Lung (tissue), 12 donors: ENCODE data around the gene ANP32A. TPM values are rescaled to one million over a fixed set of nuclear protein-coding genes. Genes with fewer than 3 reads are reported as not detected.

Experiments
- ATAC-seq: fragments of 200-7000 bp; cut with Tn5 transposase; one replicate; pipeline ENCODE4 v1.9.1; 2020; ENCODE audit warnings: moderate number of reproducible peaks; ENCODE audit not compliant: insufficient read depth, low FRiP score
- DNase-seq, 3 donors: peaks; one replicate each; pipeline ENCODE4 v3.0.0-alpha.2; 2013 to 2017
- H3K27ac ChIP-seq, 2 donors: one replicate each; pipeline ENCODE4 v1.5.1; 2013; ENCODE audit warnings: mild to moderate bottlenecking in 2 of 2, moderate library complexity in 2 of 2, control low read depth in 1 of 2, inconsistent platforms in 1 of 2, low read depth in 1 of 2, low read length in 1 of 2
- H3K27me3 ChIP-seq, 3 donors: one replicate each; pipeline ENCODE4 v1.5.1; 2013; ENCODE audit warnings: low read length in 2 of 3; ENCODE audit not compliant: control insufficient read depth in 3 of 3, insufficient read depth in 3 of 3
- H3K36me3 ChIP-seq, 4 donors: one replicate each; pipeline ENCODE4 v1.5.1; 2013; ENCODE audit warnings: low read length in 4 of 4, mild to moderate bottlenecking in 1 of 4, moderate library complexity in 1 of 4; ENCODE audit not compliant: control insufficient read depth in 4 of 4, insufficient read depth in 4 of 4
- H3K4me1 ChIP-seq, 5 donors: one replicate each; pipeline ENCODE4 v1.5.1; 2013; ENCODE audit warnings: low read length in 5 of 5, mild to moderate bottlenecking in 2 of 5, moderate library complexity in 1 of 5; ENCODE audit not compliant: control insufficient read depth in 5 of 5, insufficient read depth in 5 of 5
- H3K4me3 ChIP-seq: one replicate; pipeline ENCODE4 v1.5.1; 2013; ENCODE audit warnings: mild to moderate bottlenecking, control low read depth, moderate library complexity
- H3K9ac ChIP-seq, 2 donors: one replicate each; pipeline ENCODE4 v1.5.1; 2013; ENCODE audit warnings: low read length in 2 of 2, control low read depth in 1 of 2; ENCODE audit not compliant: insufficient read depth in 1 of 2
- H3K9me3 ChIP-seq, 4 donors: one replicate each; pipeline ENCODE4 v1.5.1; 2013; ENCODE audit warnings: low read length in 3 of 4, mild to moderate bottlenecking in 1 of 4, moderate library complexity in 1 of 4; ENCODE audit not compliant: control insufficient read depth in 4 of 4, insufficient read depth in 3 of 4
- CTCF ChIP-seq: IDR thresholded peaks from 2 replicates; pipeline ENCODE4 v1.5.1; 2012; ENCODE audit warnings: mild to moderate bottlenecking; ENCODE audit errors: control extremely low read depth, extremely low read depth
- WGBS, 2 donors: extraction: QIAGEN DNeasy Blood & Tissue Kit; methylation state at CpG; one replicate each; pipeline ENCODE4 v1.1.7; 2013; 5-methylcytosine and 5-hydroxymethylcytosine counted together
- polyA plus RNA-seq, 2 donors: library from polyadenylated mRNA; stranded (reverse); fragments of 200-250 nt; gene quantifications; one replicate each; pipeline ENCODE4 v1.2.1, GENCODE V29; 2013
- total RNA-seq, 2 donors: library from RNA; depleted of rRNA in 1 of 2; stranded (reverse); fragments of >200 nt in 1 of 2; gene quantifications; one replicate each; pipeline ENCODE4 v1.2.1, GENCODE V29; 2014 to 2021
- donor health status: control.
- donor health status: control.
- donor health status: Bipolar disorder and iron deficiency.
- donor health status: healthy.
- donor health status: DM: yes; HTN: yes; CAD: no.

The ANP32A gene
- total and polyA plus RNA-seq, 4 donors, result 105 to 197 (median 113) TPM

- peaks cover 13 to 48% (median 32%) of the 10 kb centered on the region in 5 donors for H3K4me1 ChIP-seq
- H3K9ac ChIP-seq, result peak overlapping the region in 1 of 2 donors; percentile 65
Observed at GRCh38 chr15:68816158-68816557, 4.5 kb downstream of the ANP32A start.

GRCh38 chr15:68815598-68815997 is 5.1 kb downstream of the ANP32A start:
- no peaks in the 10 kb centered on the region for H3K27me3 ChIP-seq
- DNase-seq (no peak), ATAC-seq (no peak)
- no peak overlapping the region for H3K4me3 ChIP-seq
- peak overlapping the region; percentile 49 to 98 for H3K27ac ChIP-seq
- peaks cover 0 to 8% (median 0%) of the 10 kb centered on the region in 4 donors for H3K36me3 ChIP-seq
- no peaks in the 10 kb centered on the region for H3K9me3 ChIP-seq
- TF ChIP-seq CTCF, result no peak
- H3K4me1 ChIP-seq, result peaks cover 13 to 50% (median 34%) of the 10 kb centered on the region in 5 donors
- 33 to 50% methylated on average over 4 of the region's 4 CpGs for WGBS, 2 donors
- no peak overlapping the region for H3K9ac ChIP-seq

More at GRCh38 chr15:68816158-68816557, 4.5 kb downstream of the ANP32A start:
- Histone ChIP-seq H3K27ac (peak overlapping the region in 1 of 2 donors; percentile 98), H3K9me3 (no peaks in the 10 kb centered on the region), H3K4me3 (no peak overlapping the region), H3K36me3 (peaks cover 0 to 8% (median 0%) of the 10 kb centered on the region in 4 donors), H3K27me3 (no peaks in the 10 kb centered on the region)
- ATAC-seq (no peak), DNase-seq (no peak)
- no peak for TF ChIP-seq CTCF
- 62 to 63% methylated on average over 4 of the region's 4 CpGs for WGBS, 2 donors

- DNase-seq, result no peak
- TF ChIP-seq CTCF, result no peak
- 86 to 90% methylated on average over 6 of the region's 6 CpGs for WGBS, 2 donors
- Histone ChIP-seq H3K4me1 (peaks cover 13 to 50% (median 34%) of the 10 kb centered on the region in 5 donors), H3K27me3 (no peaks in the 10 kb centered on the region), H3K9ac (no peak overlapping the region), H3K4me3 (no peak overlapping the region), H3K9me3 (no peaks in the 10 kb centered on the region), H3K36me3 (peaks cover 0 to 13% (median 0%) of the 10 kb centered on the region in 4 donors), H3K27ac (peak overlapping the region in 1 of 2 donors; percentile 5)
- ATAC-seq, result no peak
Observed at GRCh38 chr15:68814596-68814995, 6.1 kb downstream of the ANP32A start.
